WTC11 (cell line): Measurements from ENCODE around the gene KRT12. TPM values are rescaled to one million over a fixed set of nuclear protein-coding genes. Genes with fewer than 3 reads are reported as not detected.
"Not testable (repeated sequence)": the region's sequence is repeated elsewhere in the genome, so short reads cannot be mapped to it uniquely, and the experiment has no call there.

Experiments
- ATAC-seq: fragments of 200-7000 bp; cut with Tn5 transposase; 2 replicates; pipeline ENCODE4 v1.10.0; 2021; ENCODE audit warnings: mild to moderate bottlenecking, moderate library complexity
- CTCF ChIA-PET: fragments of 300-600 bp; sonication (Branson Sonifier 250); formaldehyde crosslinking; loops from one replicate; lab custom pipeline; 2021; ENCODE audit warnings: antibody characterized with exemption; lab: Charles Lee
- POLR2A ChIA-PET: fragments of 350-600 bp; sonication (Branson Sonifier 250); formaldehyde crosslinking; loops from one replicate; lab custom pipeline; 2021; ENCODE audit warnings: antibody characterized with exemption; lab: Charles Lee
- DNase-seq: peaks from one replicate; pipeline ENCODE4 v3.0.0; 2021; ENCODE audit warnings: low spot score
- H3K27ac Mint-ChIP-seq: 2 replicates; pipeline ENCODE4 v1.8.0; 2021; ENCODE audit warnings: mixed read lengths
- H3K27me3 Mint-ChIP-seq: 2 replicates; pipeline ENCODE4 v1.8.0; 2021; ENCODE audit warnings: low read depth, mild to moderate bottlenecking, moderate library complexity, mixed read lengths
- H3K36me3 Mint-ChIP-seq: 2 replicates; pipeline ENCODE4 v1.8.0; 2021; ENCODE audit warnings: mixed read lengths
- H3K4me1 Mint-ChIP-seq: 2 replicates; pipeline ENCODE4 v1.8.0; 2022; ENCODE audit warnings: mixed read lengths
- H3K4me3 Mint-ChIP-seq: 2 replicates; pipeline ENCODE4 v1.8.0; 2021; ENCODE audit warnings: mild to moderate bottlenecking, moderate library complexity, mixed read lengths
- H3K9me3 Mint-ChIP-seq: 2 replicates; pipeline ENCODE4 v1.8.0; 2021; ENCODE audit warnings: mixed read lengths
- CREM ChIP-seq: sonication (generic); formaldehyde crosslinking; IDR thresholded peaks from 2 replicates; pipeline ENCODE4 v1.8.1; 2022; ENCODE audit warnings: mild to moderate bottlenecking, missing genetic modification reagents, moderate library complexity
- ELF4 ChIP-seq: sonication (generic); formaldehyde crosslinking; IDR thresholded peaks from 2 replicates; pipeline ENCODE4 v1.8.1; 2022; ENCODE audit warnings: low read depth, mild to moderate bottlenecking, moderate library complexity, missing genetic modification reagents
- ERG ChIP-seq: fragments of 250-450 bp; sonication (Bioruptor Pico); IDR thresholded peaks from 2 replicates; pipeline ENCODE4 v1.8.0; 2021; ENCODE audit warnings: mild to moderate bottlenecking
- FOXJ3 ChIP-seq: sonication (generic); formaldehyde crosslinking; IDR thresholded peaks from 2 replicates; pipeline ENCODE4 v1.9.0; 2021; ENCODE audit warnings: missing genetic modification reagents, mild to moderate bottlenecking, borderline replicate concordance
- FOXP4 ChIP-seq: sonication (generic); formaldehyde crosslinking; IDR thresholded peaks from 2 replicates; pipeline ENCODE4 v1.8.0; 2022; ENCODE audit warnings: mild to moderate bottlenecking, missing genetic modification reagents
- MAX ChIP-seq: sonication (generic); formaldehyde crosslinking; IDR thresholded peaks from 2 replicates; pipeline ENCODE4 v1.8.0; 2022; ENCODE audit warnings: mild to moderate bottlenecking, missing genetic modification reagents
- MXD4 ChIP-seq: fragments of 250-450 bp; sonication (Bioruptor Pico); IDR thresholded peaks from 2 replicates; pipeline ENCODE4 v1.8.0; 2021; ENCODE audit warnings: mild to moderate bottlenecking, moderate library complexity, borderline replicate concordance
- NFYB ChIP-seq: sonication (generic); formaldehyde crosslinking; conservative IDR thresholded peaks from 2 replicates; pipeline ENCODE4 v1.8.0; 2022; ENCODE audit warnings: low read depth, missing genetic modification reagents
- PREB ChIP-seq: sonication (generic); formaldehyde crosslinking; IDR thresholded peaks from 2 replicates; pipeline ENCODE4 v1.8.1; 2022; ENCODE audit warnings: mild to moderate bottlenecking, missing genetic modification reagents, moderate library complexity, borderline replicate concordance
- SOX15 ChIP-seq: fragments of 250-450 bp; sonication (Bioruptor Pico); IDR thresholded peaks from 2 replicates; pipeline ENCODE4 v1.9.0; 2021; ENCODE audit warnings: mild to moderate bottlenecking
- ZNF263 ChIP-seq: sonication (generic); formaldehyde crosslinking; IDR thresholded peaks from 2 replicates; pipeline ENCODE4 v1.8.1; 2022; ENCODE audit warnings: low read depth, mild to moderate bottlenecking, moderate library complexity, missing genetic modification reagents
- ZNF532 ChIP-seq: fragments of 250-450 bp; sonication (Bioruptor Pico); IDR thresholded peaks from 2 replicates; pipeline ENCODE4 v1.9.0; 2021; ENCODE audit warnings: mild to moderate bottlenecking, borderline replicate concordance
- ZNF671 ChIP-seq: fragments of 250-450 bp; sonication (Bioruptor Pico); IDR thresholded peaks from 2 replicates; pipeline ENCODE4 v1.8.0; 2021; ENCODE audit warnings: mild to moderate bottlenecking
- total RNA-seq: library from RNA; stranded (reverse); gene quantifications from 3 replicates; pipeline ENCODE4 v1.2.3, GENCODE V29; 2021
- TF ChIP-seq, protein P1 (sequence below): sonication (generic); formaldehyde crosslinking; IDR thresholded peaks from 2 replicates; pipeline ENCODE4 v1.8.1; 2023; ENCODE audit warnings: mild to moderate bottlenecking, missing genetic modification reagents

Gene KRT12
- total RNA-seq, 1 experiment from 2014 or later: not detected

DNA sequence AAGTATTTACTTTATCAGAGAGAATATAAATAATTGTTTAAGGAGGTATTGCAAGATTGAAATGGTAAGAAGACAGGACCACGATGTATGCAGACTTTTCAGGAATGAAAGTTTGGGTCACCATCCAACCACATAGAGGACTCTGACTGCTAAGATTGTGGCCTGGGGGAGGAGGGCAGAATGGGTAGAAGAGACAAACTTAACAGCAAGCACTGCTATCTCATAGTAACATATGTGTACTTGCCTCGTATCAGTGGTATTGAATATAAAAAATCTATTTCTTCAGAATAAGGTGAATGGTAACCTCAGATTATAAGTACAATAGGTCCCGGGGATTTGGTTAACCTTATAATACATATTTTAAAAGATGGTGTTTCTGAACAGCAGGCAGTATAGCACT lies 50.5 kb downstream of the KRT12 start (continued):
- no peak for TF ChIP-seq FOXP4
- TF ChIP-seq MXD4 (CRISPR knock-in tag): no peak

- no peak for DNase-seq
- TF ChIP-seq FOXJ3 (CRISPR knock-in tag) (no peak), NFYB (CRISPR knock-in tag) (no peak), ZNF532 (CRISPR knock-in tag) (no peak), ELF4 (no peak), ERG (CRISPR knock-in tag) (no peak), SOX15 (no peak), ZNF671 (CRISPR knock-in tag) (no peak)
- TF ChIP-seq, all 79 proteins: peak for 0
- no peak overlapping the region for H3K4me3 Mint-ChIP-seq
- no peak for ATAC-seq
- H3K9me3 Mint-ChIP-seq: no peaks in the 10 kb centered on the region
- peaks cover 13% of the 10 kb centered on the region for H3K36me3 Mint-ChIP-seq
- H3K27ac Mint-ChIP-seq: no peak overlapping the region
- ChIA-PET CTCF (interaction anchor here (1.3 to 1.4 kb wide), 2 partner anchors 48 to 734 kb away, joined by 3 read pairs; no protein-coding TSS in a partner anchor), POLR2A (no interaction called here)
- peaks cover 14% of the 10 kb centered on the region for H3K4me1 Mint-ChIP-seq
- peaks cover 60% of the 10 kb centered on the region for H3K27me3 Mint-ChIP-seq
These were observed 51.6 kb downstream of the KRT12 start for GRCh38 chr17:40815381-40815780.

- H3K4me3 Mint-ChIP-seq, POLR2A ChIA-PET, DNase-seq, H3K9me3 Mint-ChIP-seq, ATAC-seq, H3K27ac Mint-ChIP-seq: not testable (repeated sequence)
- H3K4me1 Mint-ChIP-seq: peaks cover 11% of the 10 kb centered on the region
- peaks cover 60% of the 10 kb centered on the region for H3K27me3 Mint-ChIP-seq
- CTCF ChIA-PET: interaction anchor here (1.4 kb wide), 1 partner anchor 49 kb away, joined by 3 read pairs; no protein-coding TSS in a partner anchor
- H3K36me3 Mint-ChIP-seq: peaks cover 13% of the 10 kb centered on the region
These were observed 52.4 kb downstream of the KRT12 start for GRCh38 chr17:40814657-40815056.

- DNase-seq (no peak), ATAC-seq (no peak)
- Mint-ChIP-seq H3K27ac (no peak overlapping the region), H3K4me1 (peaks cover 9% of the 10 kb centered on the region), H3K4me3 (no peak overlapping the region), H3K27me3 (peaks cover 63% of the 10 kb centered on the region), H3K9me3 (no peaks in the 10 kb centered on the region), H3K36me3 (peaks cover 13% of the 10 kb centered on the region)
- ChIA-PET POLR2A (no interaction called here), CTCF (no interaction called here)
- TF ChIP-seq PREB: no peak
- TF ChIP-seq, protein P1, sequence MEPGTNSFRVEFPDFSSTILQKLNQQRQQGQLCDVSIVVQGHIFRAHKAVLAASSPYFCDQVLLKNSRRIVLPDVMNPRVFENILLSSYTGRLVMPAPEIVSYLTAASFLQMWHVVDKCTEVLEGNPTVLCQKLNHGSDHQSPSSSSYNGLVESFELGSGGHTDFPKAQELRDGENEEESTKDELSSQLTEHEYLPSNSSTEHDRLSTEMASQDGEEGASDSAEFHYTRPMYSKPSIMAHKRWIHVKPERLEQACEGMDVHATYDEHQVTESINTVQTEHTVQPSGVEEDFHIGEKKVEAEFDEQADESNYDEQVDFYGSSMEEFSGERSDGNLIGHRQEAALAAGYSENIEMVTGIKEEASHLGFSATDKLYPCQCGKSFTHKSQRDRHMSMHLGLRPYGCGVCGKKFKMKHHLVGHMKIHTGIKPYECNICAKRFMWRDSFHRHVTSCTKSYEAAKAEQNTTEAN: no peak
- no peak for TF ChIP-seq CREM (CRISPR knock-in tag)
- no peak for TF ChIP-seq MXD4 (CRISPR knock-in tag)
- TF ChIP-seq ZNF263 (CRISPR knock-in tag): no peak
- no peak for TF ChIP-seq MAX (CRISPR knock-in tag)
These were observed 53.2 kb downstream of the KRT12 start for GRCh38 chr17:40813804-40814203.
